Middle frontal gyrus (tissue), 1 donor: ENCODE measurements around the gene DMD.

Experiments used
- DNase-seq: peaks from one replicate; pipeline ENCODE4 v3.0.0-alpha.2; 2015; ENCODE audit warnings: low spot score; ENCODE audit errors: extremely low spot score

The DMD gene

DNA sequence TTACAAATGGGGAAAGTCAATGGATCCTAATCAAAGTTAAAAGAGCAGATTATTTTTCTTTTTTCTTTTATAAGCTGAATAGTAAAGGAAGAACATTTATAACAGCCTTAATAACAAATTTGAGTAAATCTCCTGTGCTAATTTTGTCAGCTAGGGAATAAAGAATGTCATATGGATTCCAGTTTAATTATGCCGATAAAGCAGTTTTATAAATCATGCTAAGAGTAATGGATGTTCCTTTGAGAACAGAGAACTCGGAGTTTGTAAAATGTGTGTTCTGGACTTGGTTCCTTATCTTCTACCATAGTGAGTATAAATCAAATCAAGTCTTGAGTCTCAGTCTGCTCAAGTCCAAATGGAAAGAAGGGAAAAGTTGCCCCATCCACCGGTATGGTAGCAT, 1959.2 kb downstream of the DMD start:
- DNase-seq = no peak

GRCh38 chrX:31251336-31251735, 1960.0 kb downstream of the DMD start:
- DNase-seq = no peak

DNA sequence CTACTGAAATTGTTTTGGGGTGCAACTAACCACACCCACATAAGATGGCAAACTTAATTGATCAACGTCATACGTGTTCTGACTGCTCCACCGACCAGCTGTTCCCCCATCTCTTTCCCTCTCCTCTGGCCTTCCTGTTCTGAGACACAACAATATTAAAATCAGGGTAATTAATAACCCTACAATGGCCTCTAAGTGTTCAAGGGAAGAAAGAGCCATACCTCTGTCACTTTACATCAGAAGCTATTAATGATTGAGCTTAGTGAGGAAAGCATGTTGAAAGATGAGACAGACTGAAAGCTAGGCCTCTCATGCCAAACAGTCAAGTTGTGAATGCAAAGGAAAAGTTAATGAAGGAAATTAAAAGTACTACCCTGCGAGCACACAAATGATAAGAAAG, 1965.6 kb downstream of the DMD start:
- DNase-seq = no peak

GRCh38 chrX:31243804-31244203, 1967.5 kb downstream of the DMD start:
- no peak for DNase-seq

DNA sequence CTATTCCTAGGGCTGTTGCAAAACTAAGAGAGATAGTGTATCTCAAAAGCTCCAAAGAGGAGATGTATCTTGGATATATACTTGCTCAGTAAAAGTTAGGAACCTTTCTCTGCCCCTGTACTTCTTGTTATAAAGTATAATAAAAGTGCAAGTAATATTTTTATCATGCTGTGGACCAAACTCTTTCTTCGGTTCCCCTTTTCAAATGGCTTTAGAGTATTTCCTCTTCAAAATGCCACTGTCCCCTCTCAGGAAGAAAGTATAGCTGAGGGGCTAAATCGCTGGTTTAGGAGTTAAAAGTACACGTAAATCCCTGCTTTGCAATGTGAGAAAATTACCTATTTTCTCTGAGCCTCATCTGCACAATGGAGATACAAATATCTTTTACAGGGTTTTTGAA, 1970.4 kb downstream of the DMD start:
- DNase-seq = no peak

DNA sequence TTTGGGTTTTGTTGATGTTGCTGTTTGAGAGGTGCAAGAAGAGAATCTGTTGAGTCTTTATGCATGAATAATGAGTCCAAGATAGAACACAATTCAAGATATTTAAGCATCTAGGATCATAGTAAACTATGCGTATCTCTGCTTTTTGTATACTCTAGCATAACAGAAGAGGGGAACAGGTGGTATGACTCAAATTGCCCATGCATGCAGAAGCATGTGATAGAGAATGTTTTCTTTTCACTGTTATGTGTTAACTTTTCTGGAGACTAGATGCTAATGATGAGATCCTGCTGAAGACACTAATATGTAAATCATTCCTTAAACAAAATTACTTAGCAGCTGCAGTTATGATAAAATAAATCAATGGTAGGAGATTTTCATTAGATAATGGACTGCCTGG, 1974.2 kb downstream of the DMD start:
- no peak for DNase-seq

DNA sequence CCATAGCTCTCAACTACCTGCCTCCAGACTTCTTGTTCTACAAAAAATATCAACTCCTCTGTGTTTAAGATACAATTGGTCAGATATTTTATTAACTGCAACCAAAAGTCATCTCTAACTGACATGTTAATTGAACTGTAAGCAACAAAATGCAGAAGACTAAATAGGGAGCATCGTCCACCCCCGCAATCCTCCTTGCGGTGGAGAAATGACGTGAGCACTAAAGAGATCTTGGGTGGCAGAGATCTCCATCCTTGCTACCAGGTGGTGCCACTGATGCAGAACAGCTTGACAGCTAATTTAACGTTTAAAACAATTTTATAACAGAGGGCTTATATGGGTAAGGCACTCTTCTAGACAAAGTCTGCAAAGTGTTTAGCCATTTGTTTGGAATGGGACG, 1975.1 kb downstream of the DMD start:
- DNase-seq = no peak

DNA sequence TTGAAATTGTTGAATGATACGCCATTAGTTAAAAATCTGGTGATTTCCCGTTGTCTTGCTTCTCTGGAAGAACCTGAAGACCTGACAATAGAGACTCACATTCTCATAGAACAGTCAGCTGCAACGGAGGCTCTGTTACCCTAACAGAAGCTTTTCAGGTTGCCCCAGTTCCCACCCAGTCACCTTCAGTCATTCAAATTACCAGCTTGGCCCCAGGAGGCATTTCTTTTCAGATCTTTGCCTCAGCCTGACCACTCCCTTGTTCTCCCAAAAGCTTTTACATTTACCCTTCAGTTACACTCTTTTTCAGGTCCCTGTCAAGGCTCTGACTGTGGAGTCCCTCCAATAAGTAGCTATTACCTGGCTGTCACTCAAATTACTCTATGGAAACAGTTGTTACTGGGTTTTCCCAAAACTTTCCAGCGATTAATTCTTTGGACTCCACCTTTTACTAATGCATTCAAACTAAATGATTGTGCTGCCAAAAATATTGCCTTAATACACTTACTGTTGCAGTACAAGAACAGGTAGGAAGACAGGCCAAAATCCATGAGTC, 1977.3 kb downstream of the DMD start:
- no peak for DNase-seq

GRCh38 chrX:31232506-31232905, 1978.8 kb downstream of the DMD start:
- no peak for DNase-seq

DNA sequence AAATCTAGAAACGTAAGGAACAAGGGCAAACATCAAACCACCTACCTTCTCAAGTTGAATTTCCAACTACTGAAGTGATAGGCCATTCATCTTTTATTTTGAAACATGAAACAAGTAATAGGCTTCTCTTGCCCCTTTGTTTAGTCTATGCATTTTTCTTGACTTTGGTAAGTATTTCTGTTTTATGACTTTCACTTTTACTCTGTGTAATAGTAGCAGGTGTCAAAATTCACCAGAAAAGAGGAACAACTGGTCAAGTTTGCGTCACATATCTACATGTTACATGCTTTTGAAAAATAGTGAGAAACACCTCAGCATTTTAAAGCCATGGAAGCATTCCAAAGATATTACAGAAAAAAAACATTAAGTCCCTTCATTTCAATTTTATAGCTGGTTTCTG, 1982.4 kb downstream of the DMD start:
- no peak for DNase-seq

DNA sequence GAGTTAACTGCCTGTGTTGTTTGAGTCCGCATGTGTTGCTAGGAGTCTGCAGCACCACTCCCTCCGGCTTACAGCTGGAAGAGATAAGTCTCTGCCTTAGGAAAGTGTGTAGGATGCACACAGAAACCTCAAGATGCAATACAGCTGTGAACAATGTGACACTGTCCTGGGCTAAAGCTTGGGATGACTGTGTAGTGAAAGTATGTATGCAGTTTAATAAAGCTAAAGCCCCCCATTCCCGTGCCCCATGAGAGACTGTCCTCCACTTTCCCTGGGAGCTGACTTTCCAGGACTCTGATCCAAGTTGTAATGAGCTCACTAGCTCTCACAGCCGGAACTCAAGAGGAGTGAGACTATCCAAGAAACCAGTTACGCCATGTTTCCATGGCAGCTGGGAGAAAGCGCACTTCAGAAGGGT, 1982.9 kb downstream of the DMD start:
- no peak for DNase-seq

- DNase-seq = no peak
These were observed 1984.1 kb downstream of the DMD start for GRCh38 chrX:31227250-31227649.

DNA sequence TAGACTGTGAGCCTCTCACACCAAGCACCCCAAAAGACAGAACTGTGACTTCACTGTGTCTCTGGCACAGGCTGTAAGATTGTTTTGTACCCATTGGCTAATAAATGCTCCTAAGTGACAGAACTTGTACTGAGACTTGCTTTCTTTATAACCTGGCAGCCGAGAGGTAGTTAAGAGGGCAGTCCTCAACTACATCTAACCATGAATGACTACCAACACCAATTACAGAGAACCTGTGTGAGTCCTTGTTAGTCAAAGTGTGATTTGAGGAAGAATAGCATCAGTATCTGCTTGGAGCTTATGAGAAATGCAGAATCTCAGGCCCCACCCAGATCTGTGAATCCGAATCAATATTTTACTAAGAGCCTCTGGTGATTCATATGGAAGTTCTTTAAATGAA, 1985.5 kb downstream of the DMD start:
- DNase-seq = no peak

DNA sequence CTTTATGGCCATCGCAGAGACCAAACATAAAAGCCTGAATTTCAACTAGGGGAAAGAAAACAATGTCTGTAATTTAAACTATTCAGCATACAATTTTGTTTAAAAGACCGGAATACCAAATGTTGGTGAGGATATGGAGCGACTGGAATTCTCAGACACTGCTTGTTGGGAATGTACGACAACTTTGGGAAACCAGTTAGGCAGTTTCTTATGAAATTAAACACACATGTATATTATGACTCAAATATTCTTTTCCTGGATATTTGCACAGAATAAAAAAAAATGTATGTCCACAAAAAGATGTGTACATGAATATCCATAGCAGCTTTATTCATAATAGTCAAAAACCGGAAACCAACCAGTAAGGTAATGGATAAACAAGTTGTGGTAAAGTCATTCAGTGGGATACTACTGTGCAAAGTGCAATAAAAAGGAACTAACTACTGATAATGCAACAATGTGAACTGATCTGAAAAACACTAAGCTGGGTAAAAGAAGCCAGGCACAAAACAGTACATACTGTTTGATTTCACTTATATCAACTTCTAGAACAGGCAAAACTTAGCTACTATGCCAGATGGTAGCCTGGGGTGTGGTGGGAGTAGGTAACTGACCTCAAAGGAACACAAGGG, 1986.9 kb downstream of the DMD start:
- DNase-seq = no peak

GRCh38 chrX:31223817-31224216, 1987.5 kb downstream of the DMD start:
- DNase-seq = no peak

GRCh38 chrX:31222946-31223345, 1988.4 kb downstream of the DMD start:
- DNase-seq = no peak

- no peak for DNase-seq
These were observed 1992.2 kb downstream of the DMD start for GRCh38 chrX:31219174-31219573.

DNA sequence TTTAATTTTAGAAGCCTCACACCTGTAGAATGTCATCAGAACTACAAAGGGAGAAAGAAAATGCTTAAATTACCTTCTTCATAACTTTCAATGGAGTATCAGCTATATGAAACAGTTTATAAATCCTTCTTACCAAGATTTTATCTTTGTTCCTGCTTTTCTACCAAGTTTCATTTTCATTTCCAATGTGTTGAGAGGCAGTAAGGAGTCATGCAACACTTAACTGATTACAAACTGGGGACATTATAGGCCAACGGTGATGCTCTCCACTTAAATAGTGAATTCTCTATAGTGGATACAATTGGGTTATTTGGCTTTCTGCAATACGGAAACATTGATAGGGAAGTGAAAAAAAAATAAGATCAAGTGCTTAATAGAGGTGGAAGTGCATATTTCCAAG, 1994.3 kb downstream of the DMD start:
- no peak for DNase-seq

- DNase-seq = no peak
These were observed 1996.0 kb downstream of the DMD start for GRCh38 chrX:31215277-31215815.

DNA sequence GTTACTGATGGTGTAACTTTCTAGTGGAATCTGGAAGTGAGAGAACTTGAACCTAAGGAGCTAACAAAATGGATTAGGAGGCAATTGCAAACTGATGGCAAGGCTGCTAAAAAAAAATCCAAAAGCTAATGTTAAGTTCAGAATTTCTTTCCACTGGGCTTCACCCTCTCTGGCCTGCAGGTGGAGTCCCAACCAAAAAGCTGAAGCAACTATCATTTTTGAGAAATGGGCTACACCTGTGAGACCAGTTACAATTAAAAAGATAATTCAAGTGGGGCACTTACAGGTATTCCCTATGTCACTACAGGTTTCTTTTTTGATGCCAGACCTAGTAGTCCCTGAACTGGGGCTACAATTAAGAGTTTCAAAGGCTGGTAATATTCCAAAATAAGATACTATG, 1997.4 kb downstream of the DMD start:
- DNase-seq = no peak

DNA sequence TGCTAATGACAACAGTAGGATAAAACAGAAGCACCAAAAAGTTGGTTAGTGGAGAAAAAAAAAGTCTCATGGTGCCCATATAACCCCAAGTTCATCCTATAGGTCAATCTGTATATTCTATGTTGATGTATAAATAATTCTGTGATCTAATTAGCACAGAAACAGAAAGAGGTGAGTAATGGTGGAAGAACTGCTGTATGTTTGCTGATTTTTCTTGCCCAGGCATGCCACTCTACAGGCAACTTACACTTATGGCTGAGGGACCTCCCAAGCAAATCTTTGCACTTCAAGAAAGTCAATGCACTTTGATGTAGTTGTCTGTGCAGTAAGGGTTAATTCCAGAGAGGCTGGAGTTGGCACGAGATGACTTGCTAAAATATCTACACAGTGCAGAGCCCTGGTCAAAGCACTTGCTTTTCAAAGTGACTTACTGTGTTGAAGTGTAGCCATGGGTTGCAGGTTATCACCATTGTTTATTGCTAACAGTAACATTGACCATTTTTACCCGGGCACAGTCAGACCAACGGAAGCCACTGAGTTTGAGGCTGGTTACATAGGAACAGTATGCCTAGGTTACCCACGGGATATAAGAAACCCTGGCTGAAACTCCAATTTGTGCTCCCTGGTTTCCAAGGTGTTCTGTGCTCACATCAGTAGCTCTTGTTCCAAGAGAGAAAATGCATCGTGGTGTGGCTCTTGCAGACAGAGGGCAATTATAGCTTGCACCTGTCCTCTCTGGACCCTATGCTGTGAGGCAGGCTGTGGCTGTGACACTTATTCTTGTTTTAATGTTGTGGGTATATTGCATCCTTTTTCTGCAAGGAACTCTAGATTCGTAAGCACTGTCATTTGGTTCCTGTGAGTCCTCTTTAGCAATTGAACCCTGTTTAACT, 1998.2 kb downstream of the DMD start:
- no peak for DNase-seq

DNA sequence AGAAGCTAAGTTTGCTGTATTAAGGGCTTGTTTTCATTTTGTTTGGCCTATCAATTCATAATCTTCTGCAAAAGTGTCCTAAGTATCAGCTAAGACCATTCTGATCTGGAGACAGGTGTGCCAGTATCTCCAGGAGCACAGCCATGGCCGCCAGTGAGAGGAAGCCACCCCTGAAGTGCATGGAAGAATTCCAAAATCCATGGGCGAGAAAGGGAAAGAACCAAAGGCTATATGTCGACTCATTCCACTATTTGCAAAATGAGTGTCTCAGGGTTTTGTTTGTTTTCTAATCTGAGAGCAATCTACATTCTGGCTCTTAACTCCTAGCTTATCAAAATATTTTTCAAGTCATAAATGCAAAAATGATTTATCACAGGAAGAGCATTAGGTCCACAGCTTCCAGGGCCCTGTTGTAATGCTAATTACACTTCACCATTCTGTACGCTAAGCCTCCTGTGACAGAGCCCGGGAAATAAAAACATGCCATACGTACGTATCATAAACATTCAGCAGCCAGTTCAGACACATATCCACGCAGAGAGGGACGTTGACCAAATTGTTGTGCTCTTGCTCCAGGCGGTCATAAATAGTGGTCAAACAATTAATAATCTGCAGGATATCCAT, 2002.2 kb downstream of the DMD start:
- DNase-seq = no peak
